Measurements from ENCODE around the gene ARHGAP24. TPM values are rescaled to one million over a fixed set of nuclear protein-coding genes. Genes with fewer than 3 reads are reported as not detected.

ARHGAP24 gene
- total RNA-seq, 2 donors from 2014 or later = 66.8 to 85.6 TPM

GRCh38 chr4:85986266-85986665, 511.3 kb downstream of the ARHGAP24 start:
- no peak for TF ChIP-seq CTCF (conservative IDR thresholded peaks at IDR 0.05)
- no peaks in the 10 kb centered on the region for H3K4me1 Mint-ChIP-seq
- Histone ChIP-seq H3K4me3 (ENCODE audit: low read length) (no peak overlapping the region), H3K27ac (ENCODE audit: low read depth, low read length) (no peak overlapping the region), H3K36me3 (ENCODE audit: control insufficient read depth, insufficient read depth, low read length) (peaks cover 61% of the 10 kb centered on the region), H3K27me3 (ENCODE audit: control insufficient read depth, insufficient read depth, low read length, poor library complexity, severe bottlenecking) (no peaks in the 10 kb centered on the region), H3K9ac (ENCODE audit: extremely low read depth, low read length, poor library complexity, severe bottlenecking) (no peak overlapping the region), H3K4me1 (ENCODE audit: control insufficient read depth, insufficient read depth, low read length) (no peaks in the 10 kb centered on the region), H3K9me3 (ENCODE audit: control insufficient read depth, low read length) (no peaks in the 10 kb centered on the region)
- H3K9me3 Mint-ChIP-seq = no peaks in the 10 kb centered on the region
- H3K27me3 Mint-ChIP-seq (ENCODE audit: insufficient read depth) = no peaks in the 10 kb centered on the region
- peaks cover 52% of the 10 kb centered on the region for H3K36me3 Mint-ChIP-seq (ENCODE audit: low read depth)
- no peak overlapping the region for H3K4me3 Mint-ChIP-seq
- WGBS, 2 experiments (ENCODE audit: insufficient coverage in 1 of 2, insufficient read length in 1 of 2) = 94% methylated on average over 1 of the region's 1 CpG; no CpG with 5 or more reads in 1 of the 2 experiments
- H3K27ac Mint-ChIP-seq = no peak overlapping the region
- no peak for DNase-seq

GRCh38 chr4:85993641-85994040, 518.7 kb downstream of the ARHGAP24 start:
- 85% methylated on average over 2 of the region's 2 CpGs; no CpG with 5 or more reads in 1 of the 2 experiments for WGBS, 2 experiments (ENCODE audit: insufficient coverage in 1 of 2, insufficient read length in 1 of 2)
- no peak for TF ChIP-seq CTCF (conservative IDR thresholded peaks at IDR 0.05)

GRCh38 chr4:85994576-85994975, 519.6 kb downstream of the ARHGAP24 start:
- DNase-seq = no peak
- H3K27ac ChIP-seq (ENCODE audit: low read depth, low read length) = no peak overlapping the region
- no peaks in the 10 kb centered on the region for H3K4me1 ChIP-seq (ENCODE audit: control insufficient read depth, insufficient read depth, low read length)
- Mint-ChIP-seq H3K36me3 (ENCODE audit: low read depth) (peaks cover 45% of the 10 kb centered on the region), H3K4me3 (no peak overlapping the region), H3K9me3 (no peaks in the 10 kb centered on the region), H3K27me3 (ENCODE audit: insufficient read depth) (no peaks in the 10 kb centered on the region), H3K4me1 (no peaks in the 10 kb centered on the region), H3K27ac (no peak overlapping the region)
- TF ChIP-seq CTCF (conservative IDR thresholded peaks at IDR 0.05) = no peak
- H3K4me3 ChIP-seq (ENCODE audit: low read length) = no peak overlapping the region
- no peaks in the 10 kb centered on the region for H3K27me3 ChIP-seq (ENCODE audit: control insufficient read depth, insufficient read depth, low read length, poor library complexity, severe bottlenecking)
- H3K9ac ChIP-seq (ENCODE audit: extremely low read depth, low read length, poor library complexity, severe bottlenecking) = no peak overlapping the region
- H3K9me3 ChIP-seq (ENCODE audit: control insufficient read depth, low read length) = no peaks in the 10 kb centered on the region
- peaks cover 63% of the 10 kb centered on the region for H3K36me3 ChIP-seq (ENCODE audit: control insufficient read depth, insufficient read depth, low read length)

More at GRCh38 chr4:85993641-85994040, 518.7 kb downstream of the ARHGAP24 start:
- Histone ChIP-seq H3K27ac (ENCODE audit: low read depth, low read length) (no peak overlapping the region), H3K4me3 (ENCODE audit: low read length) (no peak overlapping the region), H3K36me3 (ENCODE audit: control insufficient read depth, insufficient read depth, low read length) (peaks cover 72% of the 10 kb centered on the region), H3K27me3 (ENCODE audit: control insufficient read depth, insufficient read depth, low read length, poor library complexity, severe bottlenecking) (no peaks in the 10 kb centered on the region), H3K4me1 (ENCODE audit: control insufficient read depth, insufficient read depth, low read length) (no peaks in the 10 kb centered on the region), H3K9me3 (ENCODE audit: control insufficient read depth, low read length) (no peaks in the 10 kb centered on the region), H3K9ac (ENCODE audit: extremely low read depth, low read length, poor library complexity, severe bottlenecking) (no peak overlapping the region)
- Mint-ChIP-seq H3K4me3 (no peak overlapping the region), H3K9me3 (no peaks in the 10 kb centered on the region), H3K4me1 (no peaks in the 10 kb centered on the region), H3K27ac (no peak overlapping the region), H3K27me3 (ENCODE audit: insufficient read depth) (no peaks in the 10 kb centered on the region), H3K36me3 (ENCODE audit: low read depth) (peaks cover 47% of the 10 kb centered on the region)
- DNase-seq = no peak

Measured in endodermal cell (in vitro differentiated cells).